Esophagus squamous epithelium (tissue), 5 donors: Measurements from ENCODE around the gene C1orf21. TPM values are rescaled to one million over a fixed set of nuclear protein-coding genes. Genes with fewer than 3 reads are reported as not detected.

Experiments
- DNase-seq: peaks from one replicate; lab custom pipeline; 2025; lab: John Stamatoyannopoulos, UW
- H3K27ac ChIP-seq, 4 donors: fragments of 200-600 bp; sonication (generic); one replicate each; pipeline ENCODE4 v1.5.1; 2016 to 2019; ENCODE audit warnings: mild to moderate bottlenecking in 1 of 4
- H3K27me3 ChIP-seq, 4 donors: fragments of 200-600 bp; sonication (generic); 1 replicate in 3 of 4; 2 replicates in 1 of 4; pipeline versions ENCODE4 v1.5.1 to v1.6.0; 2017 to 2021; ENCODE audit warnings: antibody characterized with exemption in 1 of 4
- H3K36me3 ChIP-seq, 3 donors: fragments of 200-600 bp; sonication (generic); one replicate each; pipeline ENCODE4 v1.5.1; 2016 to 2019
- H3K4me1 ChIP-seq, 3 donors: fragments of 200-600 bp; sonication (generic); one replicate each; pipeline ENCODE4 v1.5.1; 2017 to 2019
- H3K4me3 ChIP-seq, 4 donors: fragments of 200-600 bp; sonication (generic); 1 replicate in 3 of 4; 2 replicates in 1 of 4; pipeline ENCODE4 v1.5.1; 2016 to 2019; ENCODE audit warnings: mild to moderate bottlenecking in 2 of 4, moderate library complexity in 1 of 4
- H3K9me3 ChIP-seq, 3 donors: fragments of 200-600 bp; sonication (generic); one replicate each; pipeline ENCODE4 v1.5.1; 2016 to 2019
- POLR2A ChIP-seq, 4 donors: fragments of 450-650 bp; IDR thresholded peaks; one replicate each; pipeline ENCODE4 v1.6.1; 2017; ENCODE audit warnings: antibody characterized with exemption in 4 of 4, mild to moderate bottlenecking in 4 of 4, moderate library complexity in 3 of 4
- WGBS, 2 donors: methylation state at CpG; one replicate each; pipeline ENCODE4 v1.1.5; 2018; 5-methylcytosine and 5-hydroxymethylcytosine counted together
- intact Hi-C: fragments of 100-400 bp; cut with DNase I; formaldehyde crosslinking; loops from one replicate; pipeline ENCODE4 v1.15.0; 2022
- total RNA-seq, 4 donors: library from RNA; depleted of rRNA; stranded (reverse); fragments of >200 nt; gene quantifications; one replicate each; pipeline ENCODE4 v1.1.0, GENCODE V29; 2016
- TF ChIP-seq, protein P1 (sequence below), 6 experiments: fragments of 450-650 bp in 4 of 6; fragments of 200-600 bp in 2 of 6; sonication (generic) in 2 of 6; IDR thresholded peaks; one replicate each; pipeline ENCODE4 v1.5.1; 2016 to 2019; ENCODE audit warnings: antibody characterized with exemption in 6 of 6, mild to moderate bottlenecking in 4 of 6, moderate library complexity in 4 of 6
- donor health status: DM: yes; HTN: yes; CAD: no.

The C1orf21 gene
- total RNA-seq, 4 donors from 2014 or later: 14.6 to 55.7 (median 36.2) TPM

DNA sequence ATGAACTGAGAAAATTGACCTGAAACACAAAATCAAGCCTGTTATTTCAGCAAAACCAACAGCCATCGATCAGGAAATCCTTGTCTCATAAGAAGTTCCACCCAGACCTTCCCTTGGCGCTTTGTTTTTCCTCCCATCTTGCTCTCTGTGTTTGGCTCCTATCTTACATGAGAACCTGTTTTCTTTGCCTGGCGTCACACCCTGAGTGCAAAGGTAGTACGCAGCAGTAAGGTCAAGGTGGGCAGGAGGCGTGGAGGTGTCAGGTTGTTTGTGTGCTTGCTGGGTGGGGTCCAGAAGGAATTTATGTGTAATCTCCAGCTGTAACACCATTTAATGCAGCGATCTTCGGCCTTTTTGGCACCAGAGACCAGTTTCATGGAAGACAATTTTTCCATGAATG is 50.5 kb downstream of the C1orf21 start:
- no peak overlapping the region for H3K4me3 ChIP-seq
- TF ChIP-seq POLR2A (IDR thresholded peaks at IDR 0.05): no peak
- TF ChIP-seq, protein P1, sequence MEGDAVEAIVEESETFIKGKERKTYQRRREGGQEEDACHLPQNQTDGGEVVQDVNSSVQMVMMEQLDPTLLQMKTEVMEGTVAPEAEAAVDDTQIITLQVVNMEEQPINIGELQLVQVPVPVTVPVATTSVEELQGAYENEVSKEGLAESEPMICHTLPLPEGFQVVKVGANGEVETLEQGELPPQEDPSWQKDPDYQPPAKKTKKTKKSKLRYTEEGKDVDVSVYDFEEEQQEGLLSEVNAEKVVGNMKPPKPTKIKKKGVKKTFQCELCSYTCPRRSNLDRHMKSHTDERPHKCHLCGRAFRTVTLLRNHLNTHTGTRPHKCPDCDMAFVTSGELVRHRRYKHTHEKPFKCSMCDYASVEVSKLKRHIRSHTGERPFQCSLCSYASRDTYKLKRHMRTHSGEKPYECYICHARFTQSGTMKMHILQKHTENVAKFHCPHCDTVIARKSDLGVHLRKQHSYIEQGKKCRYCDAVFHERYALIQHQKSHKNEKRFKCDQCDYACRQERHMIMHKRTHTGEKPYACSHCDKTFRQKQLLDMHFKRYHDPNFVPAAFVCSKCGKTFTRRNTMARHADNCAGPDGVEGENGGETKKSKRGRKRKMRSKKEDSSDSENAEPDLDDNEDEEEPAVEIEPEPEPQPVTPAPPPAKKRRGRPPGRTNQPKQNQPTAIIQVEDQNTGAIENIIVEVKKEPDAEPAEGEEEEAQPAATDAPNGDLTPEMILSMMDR (IDR thresholded peaks at IDR 0.05): no peak
- no peaks in the 10 kb centered on the region for H3K36me3 ChIP-seq
- 85 to 94% methylated on average over 7 of the region's 7 CpGs for whole genome bisulfite sequencing, 2 donors
- no peaks in the 10 kb centered on the region for H3K27me3 ChIP-seq
- no peaks in the 10 kb centered on the region for H3K9me3 ChIP-seq
- DNase-seq: no peak
- no peak overlapping the region for H3K27ac ChIP-seq
- intact Hi-C loops: no loop called here
- H3K4me1 ChIP-seq: peaks cover 0 to 33% (median 2%) of the 10 kb centered on the region in 3 donors

DNA sequence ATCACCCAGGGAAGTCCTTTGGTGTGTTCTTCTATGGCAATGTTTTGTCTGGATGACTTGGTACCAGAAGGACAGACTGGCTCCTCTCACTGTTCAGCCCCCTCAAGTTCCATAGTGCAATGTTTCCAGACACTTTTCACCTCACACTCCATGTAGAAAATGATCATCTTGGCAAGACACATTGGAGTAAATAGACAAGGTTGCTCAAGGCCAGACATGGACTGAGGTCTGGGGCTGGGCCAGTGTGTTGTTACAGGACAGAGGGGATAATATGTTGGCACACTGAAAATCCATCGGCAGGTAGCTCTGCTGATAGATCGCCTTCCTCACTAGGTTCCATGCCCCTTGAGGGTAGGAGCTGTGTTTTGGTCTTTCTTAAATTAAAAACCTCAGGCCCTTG is 51.5 kb downstream of the C1orf21 start:
- H3K4me1 ChIP-seq: peaks cover 0 to 35% (median 0%) of the 10 kb centered on the region in 3 donors
- WGBS, 2 donors: 88% methylated on average over 2 of the region's 2 CpGs
- H3K27ac ChIP-seq: peak overlapping the region in 1 of 4 donors; percentile 6
- no peaks in the 10 kb centered on the region for H3K36me3 ChIP-seq
- TF ChIP-seq POLR2A (IDR thresholded peaks at IDR 0.05): no peak
- TF ChIP-seq, protein P1 (IDR thresholded peaks at IDR 0.05): no peak
- H3K27me3 ChIP-seq: no peaks in the 10 kb centered on the region
- intact Hi-C loops: no loop called here
- H3K9me3 ChIP-seq: no peaks in the 10 kb centered on the region
- no peak for DNase-seq
- H3K4me3 ChIP-seq: no peak overlapping the region

DNA sequence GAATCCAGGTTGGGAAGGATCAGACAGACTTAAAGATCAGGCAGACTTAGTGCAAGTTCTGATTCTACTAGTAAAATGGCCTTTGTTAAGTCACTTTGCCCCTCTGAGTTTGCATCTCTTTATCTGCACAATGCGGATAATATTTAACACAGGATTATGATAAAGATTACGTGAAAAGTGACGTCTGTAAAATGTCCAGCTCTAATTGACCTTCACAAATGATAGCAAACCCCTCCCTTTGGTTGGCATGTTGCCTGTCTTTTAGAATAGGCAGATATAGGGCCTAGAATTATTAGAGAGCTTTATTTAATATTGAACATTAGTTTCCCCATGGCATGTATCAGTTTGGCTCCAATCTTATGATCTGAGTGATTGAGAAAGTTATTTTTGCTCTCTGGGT is 55.4 kb downstream of the C1orf21 start:
- H3K4me1 ChIP-seq: peaks cover 0 to 37% (median 0%) of the 10 kb centered on the region in 3 donors
- H3K27ac ChIP-seq: no peak overlapping the region
- no peaks in the 10 kb centered on the region for H3K36me3 ChIP-seq
- WGBS, 2 donors: 78 to 90% methylated on average over 3 of the region's 3 CpGs
- TF ChIP-seq POLR2A (IDR thresholded peaks at IDR 0.05): no peak
- TF ChIP-seq, protein P1 (IDR thresholded peaks at IDR 0.05): no peak
- intact Hi-C loops: no loop called here
- no peaks in the 10 kb centered on the region for H3K27me3 ChIP-seq
- H3K9me3 ChIP-seq: no peaks in the 10 kb centered on the region
- H3K4me3 ChIP-seq: no peak overlapping the region
- DNase-seq: no peak

DNA sequence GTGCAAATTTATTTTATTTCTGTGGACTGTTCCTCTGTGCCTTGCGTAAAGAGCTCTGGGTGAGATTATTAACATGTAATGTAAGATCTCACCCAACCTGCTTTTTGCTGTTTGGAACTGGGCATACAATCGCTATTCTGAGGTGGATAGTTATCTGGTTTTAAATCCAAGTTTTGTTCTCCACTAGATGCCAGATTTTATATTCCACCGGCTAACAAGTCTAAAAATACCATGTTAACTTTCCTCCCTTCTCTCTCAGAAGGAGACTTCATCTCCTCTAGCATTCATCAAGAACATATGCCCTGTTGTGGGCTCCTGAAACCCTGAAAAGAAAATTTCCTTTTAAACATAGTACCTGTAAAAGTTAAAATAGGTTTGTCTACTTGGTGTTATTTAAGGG is 56.4 kb downstream of the C1orf21 start:
- intact Hi-C loops: no loop called here
- H3K27ac ChIP-seq: no peak overlapping the region
- H3K9me3 ChIP-seq: no peaks in the 10 kb centered on the region
- peaks cover 0 to 28% (median 0%) of the 10 kb centered on the region in 3 donors for H3K4me1 ChIP-seq
- no peaks in the 10 kb centered on the region for H3K27me3 ChIP-seq
- TF ChIP-seq POLR2A (IDR thresholded peaks at IDR 0.05): no peak
- TF ChIP-seq, protein P1 (IDR thresholded peaks at IDR 0.05): no peak
- WGBS, 2 donors: 46 to 67% methylated on average over 3 of the region's 3 CpGs
- no peak for DNase-seq
- H3K36me3 ChIP-seq: no peaks in the 10 kb centered on the region
- H3K4me3 ChIP-seq: no peak overlapping the region

DNA sequence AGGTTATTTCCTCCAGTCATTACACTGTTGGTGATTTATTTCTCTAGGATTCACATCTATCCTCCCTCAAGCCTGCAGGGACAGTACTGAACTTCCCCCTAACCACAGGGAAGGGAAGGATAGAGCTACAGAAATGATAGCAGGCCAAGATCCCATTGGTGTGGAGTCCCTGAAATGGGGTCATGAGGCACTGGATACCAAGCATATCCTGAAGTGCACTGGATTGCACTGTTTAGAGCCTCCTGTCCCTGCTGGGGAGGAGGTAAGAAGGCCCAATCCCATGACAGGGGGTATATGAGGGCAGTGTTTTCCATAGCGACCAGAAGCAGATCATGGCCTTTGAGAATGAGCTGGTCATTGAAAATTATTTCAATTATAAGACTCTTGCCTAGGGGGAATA is 56.8 kb downstream of the C1orf21 start:
- WGBS, 2 donors: 90 to 100% methylated on average over 1 of the region's 1 CpG
- no peak for DNase-seq
- Histone ChIP-seq H3K4me1 (peaks cover 0 to 24% (median 0%) of the 10 kb centered on the region in 3 donors), H3K27me3 (no peaks in the 10 kb centered on the region), H3K9me3 (no peaks in the 10 kb centered on the region), H3K4me3 (no peak overlapping the region), H3K36me3 (no peaks in the 10 kb centered on the region), H3K27ac (no peak overlapping the region)
- TF ChIP-seq POLR2A (IDR thresholded peaks at IDR 0.05): no peak
- TF ChIP-seq, protein P1 (IDR thresholded peaks at IDR 0.05): no peak
- intact Hi-C loops: no loop called here
